IPS-20b (cell line): ENCODE measurements around the gene ELAVL2.
A peak's percentile ranks its signal among the peaks of the same experiment; 100 is the strongest.

Experiments
- H3K27ac ChIP-seq: one replicate; pipeline ENCODE4 v1.5.1; 2013; ENCODE audit warnings: low read length
- H3K27me3 ChIP-seq: 2 replicates; pipeline ENCODE4 v1.6.1; 2013; ENCODE audit warnings: mild to moderate bottlenecking, low read length, inconsistent platforms; ENCODE audit not compliant: insufficient read depth
- H3K36me3 ChIP-seq: 2 replicates; pipeline ENCODE4 v1.6.1; 2013; ENCODE audit warnings: low read depth, mild to moderate bottlenecking, inconsistent platforms, low read length, moderate library complexity; ENCODE audit not compliant: insufficient read depth
- H3K4me1 ChIP-seq: 2 replicates; pipeline ENCODE4 v1.6.1; 2013; ENCODE audit warnings: mild to moderate bottlenecking, control low read depth, inconsistent platforms, low read length, moderate library complexity; ENCODE audit not compliant: insufficient read depth
- H3K4me3 ChIP-seq: 2 replicates; pipeline ENCODE4 v1.5.1; 2013; ENCODE audit warnings: mild to moderate bottlenecking, low read length, inconsistent platforms
- H3K9ac ChIP-seq: 2 replicates; pipeline ENCODE4 v1.6.1; 2013; ENCODE audit warnings: low read depth, mild to moderate bottlenecking, inconsistent platforms, low read length, moderate library complexity
- H3K9me3 ChIP-seq: 2 replicates; pipeline ENCODE4 v1.6.1; 2013; ENCODE audit warnings: mild to moderate bottlenecking, low read depth, low read length, inconsistent platforms; ENCODE audit not compliant: insufficient read depth

Gene ELAVL2

GRCh38 chr9:23672151-23672550 is 153.9 kb downstream of the ELAVL2 start:
- H3K36me3 ChIP-seq: peaks cover 78% of the 10 kb centered on the region
- H3K9ac ChIP-seq: no peak overlapping the region
- no peaks in the 10 kb centered on the region for H3K27me3 ChIP-seq
- no peaks in the 10 kb centered on the region for H3K9me3 ChIP-seq
- H3K27ac ChIP-seq: no peak overlapping the region
- H3K4me3 ChIP-seq: no peak overlapping the region
- H3K4me1 ChIP-seq: no peaks in the 10 kb centered on the region

- H3K9me3 ChIP-seq: no peaks in the 10 kb centered on the region
- no peak overlapping the region for H3K4me3 ChIP-seq
- H3K9ac ChIP-seq: no peak overlapping the region
- no peaks in the 10 kb centered on the region for H3K4me1 ChIP-seq
- H3K36me3 ChIP-seq: peaks cover 97% of the 10 kb centered on the region
- H3K27me3 ChIP-seq: no peaks in the 10 kb centered on the region
- H3K27ac ChIP-seq: no peak overlapping the region
Measured at GRCh38 chr9:23669776-23670175, 156.3 kb downstream of the ELAVL2 start.

- no peak overlapping the region for H3K4me3 ChIP-seq
- H3K27ac ChIP-seq: no peak overlapping the region
- no peaks in the 10 kb centered on the region for H3K27me3 ChIP-seq
- H3K9me3 ChIP-seq: no peaks in the 10 kb centered on the region
- H3K9ac ChIP-seq: no peak overlapping the region
- peaks cover 90% of the 10 kb centered on the region for H3K36me3 ChIP-seq
- H3K4me1 ChIP-seq: peaks cover 3% of the 10 kb centered on the region; the same call in 1 of the 2 replicates
Measured at GRCh38 chr9:23665635-23666034, 160.4 kb downstream of the ELAVL2 start.

GRCh38 chr9:23665051-23665450 is 161.0 kb downstream of the ELAVL2 start:
- Histone ChIP-seq H3K27ac (no peak overlapping the region), H3K27me3 (no peaks in the 10 kb centered on the region), H3K4me3 (no peak overlapping the region), H3K4me1 (peaks cover 6% of the 10 kb centered on the region), H3K9ac (no peak overlapping the region), H3K9me3 (no peaks in the 10 kb centered on the region), H3K36me3 (peaks cover 88% of the 10 kb centered on the region)

GRCh38 chr9:23663946-23664345 is 162.1 kb downstream of the ELAVL2 start:
- H3K27me3 ChIP-seq: no peaks in the 10 kb centered on the region
- H3K4me1 ChIP-seq: peaks cover 17% of the 10 kb centered on the region
- H3K27ac ChIP-seq: no peak overlapping the region
- no peak overlapping the region for H3K4me3 ChIP-seq
- no peaks in the 10 kb centered on the region for H3K9me3 ChIP-seq
- peaks cover 82% of the 10 kb centered on the region for H3K36me3 ChIP-seq
- no peak overlapping the region for H3K9ac ChIP-seq

- no peaks in the 10 kb centered on the region for H3K27me3 ChIP-seq
- no peak overlapping the region for H3K4me3 ChIP-seq
- no peaks in the 10 kb centered on the region for H3K9me3 ChIP-seq
- no peak overlapping the region for H3K27ac ChIP-seq
- H3K36me3 ChIP-seq: peaks cover 82% of the 10 kb centered on the region
- H3K9ac ChIP-seq: no peak overlapping the region
- H3K4me1 ChIP-seq: peaks cover 19% of the 10 kb centered on the region
Measured at GRCh38 chr9:23663536-23663935, 162.5 kb downstream of the ELAVL2 start.

- Histone ChIP-seq H3K27ac (no peak overlapping the region), H3K36me3 (peaks cover 82% of the 10 kb centered on the region), H3K4me1 (peaks cover 19% of the 10 kb centered on the region), H3K4me3 (no peak overlapping the region), H3K9me3 (no peaks in the 10 kb centered on the region), H3K27me3 (no peaks in the 10 kb centered on the region), H3K9ac (no peak overlapping the region)
Measured at GRCh38 chr9:23663125-23663524, 162.9 kb downstream of the ELAVL2 start.

GRCh38 chr9:23662320-23662719 is 163.7 kb downstream of the ELAVL2 start:
- Histone ChIP-seq H3K4me3 (no peak overlapping the region), H3K27ac (no peak overlapping the region), H3K4me1 (peaks cover 19% of the 10 kb centered on the region)

GRCh38 chr9:23659346-23660006 is 166.6 kb downstream of the ELAVL2 start:
- no peaks in the 10 kb centered on the region for H3K27me3 ChIP-seq
- peaks cover 19% of the 10 kb centered on the region for H3K4me1 ChIP-seq
- H3K27ac ChIP-seq: peak overlapping the region; percentile 70
- peaks cover 81% of the 10 kb centered on the region for H3K36me3 ChIP-seq
- H3K9me3 ChIP-seq: no peaks in the 10 kb centered on the region
- H3K9ac ChIP-seq: no peak overlapping the region
- no peak overlapping the region for H3K4me3 ChIP-seq

More at GRCh38 chr9:23662320-23662719, 163.7 kb downstream of the ELAVL2 start:
- H3K27me3 ChIP-seq: no peaks in the 10 kb centered on the region
- no peak overlapping the region for H3K9ac ChIP-seq
- H3K36me3 ChIP-seq: peaks cover 83% of the 10 kb centered on the region
- no peaks in the 10 kb centered on the region for H3K9me3 ChIP-seq

GRCh38 chr9:23658376-23659258 is 167.4 kb downstream of the ELAVL2 start:
- H3K36me3 ChIP-seq: peaks cover 82% of the 10 kb centered on the region
- H3K4me3 ChIP-seq: no peak overlapping the region
- no peaks in the 10 kb centered on the region for H3K27me3 ChIP-seq
- H3K9ac ChIP-seq: no peak overlapping the region
- no peak overlapping the region for H3K27ac ChIP-seq
- no peaks in the 10 kb centered on the region for H3K9me3 ChIP-seq
- H3K4me1 ChIP-seq: peaks cover 19% of the 10 kb centered on the region

- Histone ChIP-seq H3K27ac (no peak overlapping the region), H3K9ac (no peak overlapping the region), H3K4me3 (no peak overlapping the region), H3K27me3 (no peaks in the 10 kb centered on the region), H3K36me3 (peaks cover 77% of the 10 kb centered on the region), H3K9me3 (no peaks in the 10 kb centered on the region), H3K4me1 (no peaks in the 10 kb centered on the region)
Measured at GRCh38 chr9:23651051-23651450, 175.0 kb downstream of the ELAVL2 start.

GRCh38 chr9:23648651-23649050 is 177.4 kb downstream of the ELAVL2 start:
- H3K36me3 ChIP-seq: peaks cover 64% of the 10 kb centered on the region; the same call in 1 of the 2 replicates
- no peak overlapping the region for H3K4me3 ChIP-seq
- no peaks in the 10 kb centered on the region for H3K9me3 ChIP-seq
- H3K9ac ChIP-seq: no peak overlapping the region
- no peaks in the 10 kb centered on the region for H3K27me3 ChIP-seq
- H3K27ac ChIP-seq: no peak overlapping the region
- no peaks in the 10 kb centered on the region for H3K4me1 ChIP-seq
